ENCODE measurements around the gene FAM193B.

The FAM193B gene

GRCh38 chr5:177495243-177496060 is 58.9 kb downstream of the FAM193B start:
- Histone ChIP-seq H3K4me1 (ENCODE audit: insufficient read depth, low read length) (peaks cover 33% of the 10 kb centered on the region), H3K4me3 (ENCODE audit: low read length) (peak overlapping the region; percentile 80)

GRCh38 chr5:177494346-177495195 is 59.8 kb downstream of the FAM193B start:
- Histone ChIP-seq H3K9me3 (ENCODE audit: low read length) (no peaks in the 10 kb centered on the region), H3K4me1 (ENCODE audit: insufficient read depth, low read length) (peaks cover 32% of the 10 kb centered on the region), H3K4me3 (ENCODE audit: low read length) (no peak overlapping the region), H3K36me3 (ENCODE audit: insufficient read depth, low read length) (peaks cover 43% of the 10 kb centered on the region), H3K27me3 (ENCODE audit: insufficient read depth, low read length) (no peaks in the 10 kb centered on the region), H2AFZ (ENCODE audit: low read depth, low read length) (no peak overlapping the region)

More at GRCh38 chr5:177495243-177496060, 58.9 kb downstream of the FAM193B start:
- H3K36me3 ChIP-seq (ENCODE audit: insufficient read depth, low read length): peaks cover 35% of the 10 kb centered on the region
- H2AFZ ChIP-seq (ENCODE audit: low read depth, low read length): no peak overlapping the region
- no peaks in the 10 kb centered on the region for H3K27me3 ChIP-seq (ENCODE audit: insufficient read depth, low read length)
- no peaks in the 10 kb centered on the region for H3K9me3 ChIP-seq (ENCODE audit: low read length)

- no peaks in the 10 kb centered on the region for H3K9me3 ChIP-seq (ENCODE audit: low read length)
- no peaks in the 10 kb centered on the region for H3K27me3 ChIP-seq (ENCODE audit: insufficient read depth, low read length)
- H3K4me3 ChIP-seq (ENCODE audit: low read length): no peak overlapping the region
- H2AFZ ChIP-seq (ENCODE audit: low read depth, low read length): no peak overlapping the region
- peaks cover 49% of the 10 kb centered on the region for H3K36me3 ChIP-seq (ENCODE audit: insufficient read depth, low read length)
- peaks cover 32% of the 10 kb centered on the region for H3K4me1 ChIP-seq (ENCODE audit: insufficient read depth, low read length)
These were observed 60.5 kb downstream of the FAM193B start for GRCh38 chr5:177493795-177494345.

- Histone ChIP-seq H2AFZ (ENCODE audit: low read depth, low read length) (no peak overlapping the region), H3K4me3 (ENCODE audit: low read length) (no peak overlapping the region), H3K4me1 (ENCODE audit: insufficient read depth, low read length) (peaks cover 29% of the 10 kb centered on the region), H3K9me3 (ENCODE audit: low read length) (no peaks in the 10 kb centered on the region), H3K27me3 (ENCODE audit: insufficient read depth, low read length) (no peaks in the 10 kb centered on the region), H3K36me3 (ENCODE audit: insufficient read depth, low read length) (peaks cover 58% of the 10 kb centered on the region)
These were observed 61.5 kb downstream of the FAM193B start for GRCh38 chr5:177492841-177493240.

- Histone ChIP-seq H3K4me1 (ENCODE audit: insufficient read depth, low read length) (peaks cover 27% of the 10 kb centered on the region), H3K27me3 (ENCODE audit: insufficient read depth, low read length) (no peaks in the 10 kb centered on the region), H3K4me3 (ENCODE audit: low read length) (no peak overlapping the region), H2AFZ (ENCODE audit: low read depth, low read length) (no peak overlapping the region), H3K36me3 (ENCODE audit: insufficient read depth, low read length) (peaks cover 62% of the 10 kb centered on the region), H3K9me3 (ENCODE audit: low read length) (no peaks in the 10 kb centered on the region)
These were observed 62.2 kb downstream of the FAM193B start for GRCh38 chr5:177491983-177492746.

- no peak overlapping the region for H3K4me3 ChIP-seq (ENCODE audit: low read length)
- H3K27me3 ChIP-seq (ENCODE audit: insufficient read depth, low read length): no peaks in the 10 kb centered on the region
- peaks cover 62% of the 10 kb centered on the region for H3K36me3 ChIP-seq (ENCODE audit: insufficient read depth, low read length)
- H2AFZ ChIP-seq (ENCODE audit: low read depth, low read length): no peak overlapping the region
- no peaks in the 10 kb centered on the region for H3K9me3 ChIP-seq (ENCODE audit: low read length)
- peaks cover 26% of the 10 kb centered on the region for H3K4me1 ChIP-seq (ENCODE audit: insufficient read depth, low read length)
These were observed 62.9 kb downstream of the FAM193B start for GRCh38 chr5:177491429-177491945.

GRCh38 chr5:177490992-177491391 is 63.4 kb downstream of the FAM193B start:
- Histone ChIP-seq H2AFZ (ENCODE audit: low read depth, low read length) (no peak overlapping the region), H3K4me1 (ENCODE audit: insufficient read depth, low read length) (peaks cover 21% of the 10 kb centered on the region), H3K27me3 (ENCODE audit: insufficient read depth, low read length) (no peaks in the 10 kb centered on the region), H3K9me3 (ENCODE audit: low read length) (no peaks in the 10 kb centered on the region), H3K36me3 (ENCODE audit: insufficient read depth, low read length) (peaks cover 66% of the 10 kb centered on the region), H3K4me3 (ENCODE audit: low read length) (no peak overlapping the region)

- Histone ChIP-seq H3K27me3 (ENCODE audit: insufficient read depth, low read length) (no peaks in the 10 kb centered on the region), H3K4me3 (ENCODE audit: low read length) (no peak overlapping the region), H3K4me1 (ENCODE audit: insufficient read depth, low read length) (peaks cover 16% of the 10 kb centered on the region), H3K36me3 (ENCODE audit: insufficient read depth, low read length) (peaks cover 66% of the 10 kb centered on the region), H2AFZ (ENCODE audit: low read depth, low read length) (no peak overlapping the region), H3K9me3 (ENCODE audit: low read length) (no peaks in the 10 kb centered on the region)
These were observed 63.9 kb downstream of the FAM193B start for GRCh38 chr5:177490311-177490991.

- Histone ChIP-seq H3K4me1 (ENCODE audit: insufficient read depth, low read length) (peaks cover 4% of the 10 kb centered on the region), H3K27me3 (ENCODE audit: insufficient read depth, low read length) (no peaks in the 10 kb centered on the region), H2AFZ (ENCODE audit: low read depth, low read length) (no peak overlapping the region), H3K4me3 (ENCODE audit: low read length) (no peak overlapping the region), H3K9me3 (ENCODE audit: low read length) (no peaks in the 10 kb centered on the region), H3K36me3 (ENCODE audit: insufficient read depth, low read length) (peaks cover 72% of the 10 kb centered on the region)
These were observed 65.1 kb downstream of the FAM193B start for GRCh38 chr5:177489119-177489716.

- Histone ChIP-seq H3K4me1 (ENCODE audit: insufficient read depth, low read length) (no peaks in the 10 kb centered on the region), H3K9me3 (ENCODE audit: low read length) (no peaks in the 10 kb centered on the region), H2AFZ (ENCODE audit: low read depth, low read length) (no peak overlapping the region), H3K27me3 (ENCODE audit: insufficient read depth, low read length) (no peaks in the 10 kb centered on the region), H3K36me3 (ENCODE audit: insufficient read depth, low read length) (peaks cover 78% of the 10 kb centered on the region), H3K4me3 (ENCODE audit: low read length) (no peak overlapping the region)
These were observed 66.4 kb downstream of the FAM193B start for GRCh38 chr5:177487975-177488374.

- Histone ChIP-seq H3K4me1 (ENCODE audit: insufficient read depth, low read length) (no peaks in the 10 kb centered on the region), H3K36me3 (ENCODE audit: insufficient read depth, low read length) (peaks cover 70% of the 10 kb centered on the region), H3K4me3 (ENCODE audit: low read length) (no peak overlapping the region), H3K27me3 (ENCODE audit: insufficient read depth, low read length) (no peaks in the 10 kb centered on the region), H2AFZ (ENCODE audit: low read depth, low read length) (no peak overlapping the region), H3K9me3 (ENCODE audit: low read length) (no peaks in the 10 kb centered on the region)
These were observed 67.2 kb downstream of the FAM193B start for GRCh38 chr5:177487144-177487543.

- H3K36me3 ChIP-seq (ENCODE audit: insufficient read depth, low read length): peaks cover 71% of the 10 kb centered on the region
- no peaks in the 10 kb centered on the region for H3K4me1 ChIP-seq (ENCODE audit: insufficient read depth, low read length)
These were observed 68.1 kb downstream of the FAM193B start for GRCh38 chr5:177486256-177486655.

More at GRCh38 chr5:177486256-177486655, 68.1 kb downstream of the FAM193B start:
- Histone ChIP-seq H3K27me3 (ENCODE audit: insufficient read depth, low read length) (no peaks in the 10 kb centered on the region), H2AFZ (ENCODE audit: low read depth, low read length) (no peak overlapping the region), H3K9me3 (ENCODE audit: low read length) (no peaks in the 10 kb centered on the region), H3K4me3 (ENCODE audit: low read length) (no peak overlapping the region)

Measured in neuron (in vitro differentiated cells).